HepG2 (cell line): ENCODE measurements around the gene CHPF.

Experiments
- BRCA1 ChIP-seq: sonication (generic); formaldehyde crosslinking; IDR thresholded peaks from 2 replicates; pipeline ENCODE4 v1.4.0; 2020; ENCODE audit warnings: missing genetic modification reagents
- CEBPG ChIP-seq: IDR thresholded peaks from 2 replicates; pipeline ENCODE4 v1.6.1; 2016
- CTCF ChIP-seq: sonication (generic); formaldehyde crosslinking; IDR thresholded peaks from 2 replicates; pipeline ENCODE4 v1.5.0; 2020; ENCODE audit warnings: mild to moderate bottlenecking, missing genetic modification reagents, moderate library complexity
- JUNB ChIP-seq: sonication (generic); formaldehyde crosslinking; IDR thresholded peaks from 2 replicates; pipeline ENCODE4 v1.8.0; 2022; ENCODE audit warnings: missing genetic modification reagents, mild to moderate bottlenecking, borderline replicate concordance
- MLLT10 ChIP-seq: sonication (generic); formaldehyde crosslinking; IDR thresholded peaks from 2 replicates; pipeline ENCODE4 v1.4.0; 2020; ENCODE audit warnings: missing genetic modification reagents
- PHF20 ChIP-seq: sonication (generic); formaldehyde crosslinking; IDR thresholded peaks from 2 replicates; pipeline ENCODE4 v1.5.0; 2020; ENCODE audit warnings: mild to moderate bottlenecking, missing genetic modification reagents
- POLR2A ChIP-seq, 2 experiments: IDR thresholded peaks; 2 replicates each; pipeline ENCODE4 v1.6.1; 2011; ENCODE audit warnings: low read depth in 2 of 2, low read length in 2 of 2, mild to moderate bottlenecking in 1 of 2, moderate library complexity in 1 of 2; ENCODE audit not compliant: insufficient read depth in 1 of 2
- XRCC5 ChIP-seq: fragments of 200-400 bp; formaldehyde crosslinking; optimal IDR thresholded peaks from 2 replicates; pipeline ENCODE3; 2017; ENCODE audit warnings: mild to moderate bottlenecking, low read length
- ZKSCAN1 ChIP-seq: fragments of 150-350 bp; IDR thresholded peaks from 2 replicates; pipeline ENCODE4 v1.6.1; 2014; ENCODE audit warnings: low read length
- TF ChIP-seq, protein P1 (sequence below): IDR thresholded peaks from 2 replicates; pipeline ENCODE4 v1.6.1; 2016; ENCODE audit warnings: missing compliant biosample characterization, missing genetic modification reagents, borderline replicate concordance

DNA sequence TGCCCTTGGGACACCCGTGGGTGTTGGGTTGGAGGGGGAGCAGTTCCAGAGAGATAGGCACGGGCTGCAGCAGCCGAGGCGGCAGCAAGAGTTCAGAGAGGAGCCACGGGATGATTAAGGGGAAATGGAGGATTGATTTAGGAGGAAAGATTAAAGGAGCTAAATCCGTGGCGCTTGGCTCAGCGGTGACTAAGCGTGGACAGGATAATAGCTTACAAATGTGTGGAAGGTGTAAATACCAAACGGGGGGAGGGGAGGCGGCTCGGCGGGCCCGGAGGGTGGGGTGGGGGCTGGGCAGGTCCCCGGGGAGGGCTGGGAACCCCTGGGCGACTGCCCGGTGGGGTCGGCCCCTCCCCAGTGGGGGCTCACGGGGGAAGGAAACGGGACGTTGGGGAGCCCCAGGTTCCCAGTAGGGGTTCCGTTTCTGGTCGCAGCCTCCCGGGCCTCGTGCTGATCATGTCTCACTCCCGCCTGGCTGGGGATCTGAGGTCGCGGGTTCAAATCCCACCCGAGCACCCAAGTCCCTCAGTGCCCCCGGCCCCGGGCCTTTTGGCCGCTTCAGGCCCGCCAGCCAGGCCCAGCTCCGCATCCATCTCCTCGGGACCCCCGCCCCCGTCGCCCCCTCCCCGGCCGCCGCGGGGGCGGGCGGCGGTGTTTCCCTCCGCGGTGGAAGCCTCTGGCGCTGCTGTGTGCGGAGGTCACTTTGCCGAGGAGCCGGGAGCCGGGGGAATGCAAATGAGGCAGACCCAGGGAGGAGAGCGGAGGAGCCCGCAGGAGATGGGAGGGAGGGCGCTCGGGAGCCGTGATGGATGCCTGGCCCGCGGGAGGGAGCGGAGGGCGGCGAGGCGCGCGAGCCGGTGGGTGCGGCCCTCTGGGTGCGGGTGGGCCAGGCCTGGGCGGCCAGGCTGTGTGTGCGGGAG is 21.2 kb downstream of the CHPF start:
- TF ChIP-seq, protein P1, sequence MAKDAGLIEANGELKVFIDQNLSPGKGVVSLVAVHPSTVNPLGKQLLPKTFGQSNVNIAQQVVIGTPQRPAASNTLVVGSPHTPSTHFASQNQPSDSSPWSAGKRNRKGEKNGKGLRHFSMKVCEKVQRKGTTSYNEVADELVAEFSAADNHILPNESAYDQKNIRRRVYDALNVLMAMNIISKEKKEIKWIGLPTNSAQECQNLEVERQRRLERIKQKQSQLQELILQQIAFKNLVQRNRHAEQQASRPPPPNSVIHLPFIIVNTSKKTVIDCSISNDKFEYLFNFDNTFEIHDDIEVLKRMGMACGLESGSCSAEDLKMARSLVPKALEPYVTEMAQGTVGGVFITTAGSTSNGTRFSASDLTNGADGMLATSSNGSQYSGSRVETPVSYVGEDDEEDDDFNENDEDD (CRISPR knock-in tag) = no peak
- no peak for TF ChIP-seq PHF20
- no peak for TF ChIP-seq CEBPG (CRISPR knock-in tag)
- TF ChIP-seq CTCF (CRISPR knock-in tag) = 0 out of 2 replicates have a peak, but pooled peaks have one; percentile 31
- no peak for TF ChIP-seq BRCA1 (CRISPR knock-in tag)
- no peak for TF ChIP-seq POLR2A (IDR thresholded peaks at IDR 0.05; ENCODE audit: insufficient read depth in 1 of 2, low read depth in 2 of 2, low read length in 2 of 2)
- no peak for TF ChIP-seq XRCC5
- no peak for TF ChIP-seq JUNB (CRISPR knock-in tag)
- TF ChIP-seq ZKSCAN1 = no peak
- no peak for TF ChIP-seq MLLT10
